Measurements from ENCODE around the gene AGAP2.
"Not testable (repeated sequence)": the region's sequence is repeated elsewhere in the genome, so short reads cannot be mapped to it uniquely, and the experiment has no call there.

AGAP2 gene

DNA sequence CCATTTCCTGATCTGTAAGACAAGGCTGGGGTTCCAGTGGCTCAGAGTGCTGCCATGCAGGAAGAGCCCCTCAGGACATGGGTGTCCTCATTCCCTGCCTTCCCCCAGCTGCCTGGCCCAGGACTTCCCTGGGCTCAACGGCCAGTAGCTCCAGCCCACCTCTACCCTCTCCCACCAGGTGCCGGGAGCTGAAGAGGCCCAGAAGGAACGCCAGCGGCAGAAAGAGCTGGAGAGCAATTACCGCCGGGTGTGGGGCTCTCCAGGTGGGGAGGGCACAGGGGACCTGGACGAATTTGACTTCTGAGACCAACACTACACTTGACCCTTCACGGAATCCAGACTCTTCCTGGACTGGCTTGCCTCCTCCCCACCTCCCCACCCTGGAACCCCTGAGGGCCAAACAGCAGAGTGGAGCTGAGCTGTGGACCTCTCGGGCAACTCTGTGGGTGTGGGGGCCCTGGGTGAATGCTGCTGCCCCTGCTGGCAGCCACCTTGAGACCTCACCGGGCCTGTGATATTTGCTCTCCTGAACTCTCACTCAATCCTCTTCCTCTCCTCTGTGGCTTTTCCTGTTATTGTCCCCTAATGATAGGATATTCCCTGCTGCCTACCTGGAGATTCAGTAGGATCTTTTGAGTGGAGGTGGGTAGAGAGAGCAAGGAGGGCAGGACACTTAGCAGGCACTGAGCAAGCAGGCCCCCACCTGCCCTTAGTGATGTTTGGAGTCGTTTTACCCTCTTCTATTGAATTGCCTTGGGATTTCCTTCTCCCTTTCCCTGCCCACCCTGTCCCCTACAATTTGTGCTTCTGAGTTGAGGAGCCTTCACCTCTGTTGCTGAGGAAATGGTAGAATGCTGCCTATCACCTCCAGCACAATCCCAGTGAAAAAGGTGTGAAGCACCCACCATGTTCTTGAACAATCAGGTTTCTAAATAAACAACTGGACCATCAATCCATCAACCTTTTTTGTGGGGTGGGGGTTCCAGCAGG lies 17.6 kb downstream of the AGAP2 start:
- DNase-seq = no peak
- Mint-ChIP-seq H3K27ac (no peak overlapping the region), H3K9me3 (no peaks in the 10 kb centered on the region), H3K4me1 (no peaks in the 10 kb centered on the region), H3K4me3 (no peak overlapping the region), H3K27me3 (no peaks in the 10 kb centered on the region), H3K36me3 (ENCODE audit: low read depth) (peaks cover 19% of the 10 kb centered on the region)
- ATAC-seq = no peak

DNA sequence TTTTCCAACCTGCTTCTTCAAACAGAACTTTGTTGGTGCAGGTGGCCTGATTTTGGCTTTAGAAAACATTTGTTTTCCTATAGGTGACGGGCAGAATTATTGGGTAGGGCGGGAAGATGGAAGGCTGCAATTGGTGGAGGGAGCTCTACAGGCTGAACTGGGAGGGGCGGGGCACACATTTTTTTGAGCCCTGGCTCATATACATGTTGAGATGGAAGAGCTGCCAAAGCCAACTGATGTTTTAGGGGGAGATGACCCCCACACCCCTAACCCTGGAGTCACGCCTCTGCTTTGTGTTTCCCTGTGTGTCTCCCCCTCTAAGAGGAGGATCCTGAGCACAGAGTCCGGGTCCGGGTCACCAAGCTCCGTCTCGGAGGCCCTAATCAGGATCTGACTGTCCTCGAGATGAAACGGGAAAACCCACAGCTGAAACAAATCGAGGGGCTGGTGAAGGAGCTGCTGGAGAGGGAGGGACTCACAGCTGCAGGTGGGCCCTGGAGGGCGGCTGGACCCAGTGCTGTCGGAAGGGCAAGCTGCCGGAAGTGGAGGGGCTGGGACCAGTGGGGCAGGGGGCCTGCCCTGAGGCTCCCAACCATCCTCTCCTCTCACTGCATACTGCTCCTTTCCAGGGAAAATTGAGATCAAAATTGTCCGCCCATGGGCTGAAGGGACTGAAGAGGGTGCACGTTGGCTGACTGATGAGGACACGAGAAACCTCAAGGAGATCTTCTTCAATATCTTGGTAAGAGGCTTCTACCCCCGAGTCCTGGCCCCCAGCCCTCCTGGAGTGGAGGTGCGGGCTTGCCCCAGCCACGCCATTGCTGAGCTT lies 18.6 kb downstream of the AGAP2 start:
- Mint-ChIP-seq H3K4me3 (no peak overlapping the region), H3K4me1 (no peaks in the 10 kb centered on the region), H3K27me3 (no peaks in the 10 kb centered on the region), H3K9me3 (no peaks in the 10 kb centered on the region), H3K36me3 (ENCODE audit: low read depth) (peaks cover 19% of the 10 kb centered on the region), H3K27ac (no peak overlapping the region)
- ATAC-seq = no peak
- no peak for DNase-seq

DNA sequence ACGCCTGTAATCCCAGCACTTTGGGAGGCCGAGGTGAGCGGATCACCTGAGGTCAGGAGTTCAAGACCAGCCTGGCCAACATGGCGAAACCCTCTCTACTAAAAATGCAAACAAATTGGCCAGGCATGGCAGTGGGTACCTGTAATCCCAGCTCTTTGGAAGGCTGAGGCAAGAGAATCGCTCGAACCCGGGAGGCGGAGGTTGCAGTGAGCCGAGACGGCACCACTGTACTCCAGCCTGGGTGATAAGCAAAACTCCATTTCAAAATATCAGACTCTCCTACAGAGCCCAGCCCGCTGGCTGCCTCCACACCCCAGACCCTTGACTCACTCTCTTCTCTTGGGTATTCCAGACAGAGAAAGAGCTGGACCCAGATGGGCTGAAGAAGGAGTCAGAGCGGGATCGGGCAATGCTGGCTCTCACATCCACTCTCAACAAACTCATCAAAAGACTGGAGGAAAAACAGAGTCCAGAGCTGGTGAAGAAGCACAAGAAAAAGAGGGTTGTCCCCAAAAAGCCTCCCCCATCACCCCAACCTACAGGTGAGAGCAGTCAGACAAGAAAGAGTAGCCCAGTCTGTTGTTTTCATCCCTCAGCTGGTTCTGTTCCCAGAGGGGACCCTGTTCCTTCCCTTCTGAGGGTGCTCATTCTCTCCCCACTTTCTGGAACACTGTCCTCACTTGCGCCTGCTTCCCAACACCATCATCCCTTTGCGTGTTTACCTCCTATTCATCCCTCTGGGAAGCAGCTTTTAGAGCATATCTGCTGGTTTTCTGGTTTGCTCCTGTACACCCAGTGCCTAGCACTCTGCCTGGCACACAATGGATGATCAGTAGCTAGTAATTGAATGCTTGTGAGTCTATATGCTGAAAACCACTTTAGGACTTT lies 19.7 kb downstream of the AGAP2 start:
- ATAC-seq = no peak
- no peaks in the 10 kb centered on the region for H3K9me3 Mint-ChIP-seq
- no peak overlapping the region for H3K27ac Mint-ChIP-seq
- H3K36me3 Mint-ChIP-seq (ENCODE audit: low read depth) = peaks cover 19% of the 10 kb centered on the region
- no peak overlapping the region for H3K4me3 Mint-ChIP-seq
- no peaks in the 10 kb centered on the region for H3K27me3 Mint-ChIP-seq
- H3K4me1 Mint-ChIP-seq = no peaks in the 10 kb centered on the region
- no peak for DNase-seq

DNA sequence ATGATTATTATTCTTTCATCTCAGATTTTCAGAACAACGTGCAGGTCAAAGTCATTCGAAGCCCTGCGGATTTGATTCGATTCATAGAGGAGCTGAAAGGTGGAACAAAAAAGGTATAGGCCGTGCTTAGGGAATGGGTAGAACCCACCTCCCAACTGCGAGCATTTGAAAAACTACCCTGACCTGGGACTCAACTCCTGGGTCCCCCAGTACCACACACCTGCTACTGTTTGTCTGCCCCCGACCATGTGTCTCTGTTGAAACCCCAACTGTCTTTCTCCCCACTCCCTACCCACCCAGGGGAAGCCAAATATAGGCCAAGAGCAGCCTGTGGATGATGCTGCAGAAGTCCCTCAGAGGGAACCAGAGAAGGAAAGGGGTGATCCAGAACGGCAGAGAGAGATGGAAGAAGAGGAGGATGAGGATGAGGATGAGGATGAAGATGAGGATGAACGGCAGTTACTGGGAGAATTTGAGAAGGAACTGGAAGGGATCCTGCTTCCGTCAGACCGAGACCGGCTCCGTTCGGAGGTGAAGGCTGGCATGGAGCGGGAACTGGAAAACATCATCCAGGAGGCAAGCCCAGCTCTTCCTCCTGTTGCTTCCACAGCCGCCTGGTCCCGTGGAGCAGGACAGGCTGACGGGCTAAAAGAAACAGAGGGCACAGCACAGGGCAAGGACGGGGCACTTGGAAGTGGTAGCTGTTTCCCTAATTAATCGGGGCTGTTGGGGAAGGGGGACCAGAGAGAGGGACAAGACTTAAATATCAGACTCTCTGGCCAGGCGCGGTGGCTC lies 20.5 kb downstream of the AGAP2 start:
- DNase-seq (no peak), ATAC-seq (no peak)
- no peak overlapping the region for H3K4me3 Mint-ChIP-seq
- H3K36me3 Mint-ChIP-seq (ENCODE audit: low read depth) = peaks cover 19% of the 10 kb centered on the region
- no peaks in the 10 kb centered on the region for H3K4me1 Mint-ChIP-seq
- H3K9me3 Mint-ChIP-seq = no peaks in the 10 kb centered on the region
- no peaks in the 10 kb centered on the region for H3K27me3 Mint-ChIP-seq
- H3K27ac Mint-ChIP-seq = no peak overlapping the region

DNA sequence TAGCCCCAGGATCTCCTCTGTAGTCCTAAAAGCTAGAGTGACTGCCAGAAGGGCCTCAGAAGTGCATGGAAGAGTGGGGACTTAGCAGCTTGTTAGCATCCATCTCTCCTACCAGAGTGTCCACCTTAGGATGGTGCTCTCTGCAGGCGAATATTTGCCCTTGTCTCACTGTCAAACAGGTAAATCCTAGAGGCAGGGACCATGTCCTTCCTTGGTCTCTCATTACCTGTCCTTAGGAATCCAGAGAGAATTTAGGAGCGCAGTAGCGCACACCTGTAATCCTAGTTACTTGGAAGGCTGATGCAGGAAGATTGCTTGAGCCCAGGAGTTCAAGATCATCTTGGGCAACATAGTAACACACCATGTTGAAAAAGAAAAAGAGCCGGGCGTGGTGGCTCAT lies 21.4 kb downstream of the AGAP2 start:
- no peak for ATAC-seq
- Mint-ChIP-seq H3K4me3 (no peak overlapping the region), H3K27me3 (no peaks in the 10 kb centered on the region), H3K9me3 (no peaks in the 10 kb centered on the region), H3K27ac (no peak overlapping the region), H3K4me1 (no peaks in the 10 kb centered on the region), H3K36me3 (ENCODE audit: low read depth) (peaks cover 20% of the 10 kb centered on the region)
- DNase-seq = no peak

DNA sequence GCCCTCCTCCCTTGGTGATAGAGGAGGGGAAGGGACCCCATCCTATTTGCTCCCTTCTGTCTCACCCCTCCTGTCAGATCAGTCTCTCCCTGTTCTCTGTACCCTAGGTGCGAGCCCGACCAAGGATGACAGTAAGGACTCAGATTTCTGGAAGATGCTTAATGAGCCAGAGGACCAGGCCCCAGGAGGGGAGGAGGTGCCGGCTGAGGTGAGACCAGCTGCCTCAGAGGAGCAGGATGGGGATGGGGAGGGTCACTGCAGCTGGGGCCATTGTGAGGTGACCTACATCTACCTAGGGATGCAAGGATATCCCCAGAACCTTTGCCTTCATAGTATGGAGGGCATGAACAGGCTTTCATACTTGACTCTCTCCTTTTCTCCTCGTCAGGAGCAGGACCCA lies 22.2 kb downstream of the AGAP2 start:
- Mint-ChIP-seq H3K27ac (no peak overlapping the region), H3K9me3 (no peaks in the 10 kb centered on the region), H3K36me3 (ENCODE audit: low read depth) (peaks cover 26% of the 10 kb centered on the region), H3K4me3 (no peak overlapping the region), H3K27me3 (no peaks in the 10 kb centered on the region), H3K4me1 (no peaks in the 10 kb centered on the region)
- ATAC-seq (no peak), DNase-seq (no peak)

DNA sequence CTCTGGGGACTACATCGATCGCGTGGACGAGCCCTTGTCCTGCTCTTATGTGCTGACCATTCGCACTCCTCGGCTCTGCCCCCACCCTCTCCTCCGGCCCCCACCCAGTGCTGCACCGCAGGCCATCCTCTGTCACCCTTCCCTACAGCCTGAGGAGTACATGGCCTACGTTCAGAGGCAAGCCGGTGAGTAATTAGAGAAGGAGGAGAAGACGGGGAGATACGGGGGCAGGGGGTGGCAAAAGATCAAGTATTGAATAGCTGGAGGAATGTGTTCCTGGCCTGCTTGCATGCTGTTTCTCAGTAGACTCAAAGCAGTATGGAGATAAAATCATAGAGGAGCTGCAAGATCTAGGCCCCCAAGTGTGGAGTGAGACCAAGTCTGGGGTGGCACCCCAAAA lies 22.8 kb downstream of the AGAP2 start:
- Mint-ChIP-seq H3K4me1 (no peaks in the 10 kb centered on the region), H3K4me3 (no peak overlapping the region), H3K36me3 (ENCODE audit: low read depth) (peaks cover 27% of the 10 kb centered on the region), H3K27ac (no peak overlapping the region), H3K27me3 (no peaks in the 10 kb centered on the region), H3K9me3 (no peaks in the 10 kb centered on the region)
- DNase-seq (no peak), ATAC-seq (no peak)

DNA sequence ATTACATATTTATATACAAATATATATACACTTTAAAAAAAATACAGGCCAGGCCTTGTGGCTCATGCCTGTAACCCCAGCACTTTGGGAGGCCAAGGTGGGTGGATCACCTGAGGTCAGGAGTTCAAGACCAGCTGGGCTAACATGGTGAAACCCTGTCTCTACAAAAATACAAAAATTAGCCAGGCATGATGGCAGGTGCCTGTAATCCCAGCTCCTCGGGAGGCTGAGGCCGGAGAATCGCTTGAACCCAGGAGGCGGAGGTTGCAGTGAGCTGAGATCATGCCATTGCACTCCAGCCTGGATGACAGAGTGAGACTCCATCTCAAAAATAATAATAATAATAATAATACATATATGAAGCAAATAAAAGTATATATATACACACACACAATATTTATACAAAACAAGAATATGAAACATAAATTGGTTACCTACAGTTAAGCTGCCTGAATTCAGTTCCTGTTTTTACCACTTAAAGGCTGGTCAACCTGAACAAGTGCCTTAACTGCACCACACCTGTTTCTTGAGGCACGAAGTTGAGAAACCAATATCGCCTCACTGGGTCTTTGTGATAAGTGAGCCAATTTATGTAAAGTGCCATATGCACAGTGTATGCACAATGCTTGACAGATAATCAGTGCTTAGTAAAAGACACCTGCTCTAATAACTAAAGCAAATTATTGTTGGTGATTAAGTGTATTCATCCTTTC lies 23.4 kb downstream of the AGAP2 start:
- H3K36me3 Mint-ChIP-seq (ENCODE audit: low read depth) = peaks cover 30% of the 10 kb centered on the region
- not testable (repeated sequence) for H3K4me3 Mint-ChIP-seq, H3K27ac Mint-ChIP-seq, ATAC-seq, H3K27me3 Mint-ChIP-seq, H3K9me3 Mint-ChIP-seq, DNase-seq, H3K4me1 Mint-ChIP-seq

DNA sequence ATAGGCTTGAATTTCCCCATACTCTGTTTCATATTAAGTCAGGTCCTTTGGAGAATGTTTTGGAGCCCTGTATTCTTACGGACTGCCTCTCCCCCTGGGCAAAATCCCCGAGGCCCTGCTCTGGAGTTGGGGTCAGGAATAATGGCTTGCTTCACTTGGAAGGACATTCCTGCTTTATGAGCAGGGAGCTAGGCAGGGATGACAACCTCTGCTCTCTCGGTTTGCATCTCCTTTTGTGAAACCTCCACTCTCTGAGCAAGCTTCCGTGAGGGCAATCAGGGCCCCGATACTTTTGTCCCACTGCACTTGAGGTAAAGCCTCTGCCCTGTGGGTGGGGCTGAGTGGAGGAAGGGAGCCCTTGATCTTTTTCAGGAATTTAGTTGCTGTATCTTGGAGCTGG lies 25.3 kb downstream of the AGAP2 start:
- H3K4me1 Mint-ChIP-seq = no peaks in the 10 kb centered on the region
- ATAC-seq = no peak
- no peaks in the 10 kb centered on the region for H3K9me3 Mint-ChIP-seq
- peaks cover 22% of the 10 kb centered on the region for H3K36me3 Mint-ChIP-seq (ENCODE audit: low read depth)
- H3K27ac Mint-ChIP-seq = no peak overlapping the region
- H3K27me3 Mint-ChIP-seq = no peaks in the 10 kb centered on the region
- DNase-seq = no peak
- H3K4me3 Mint-ChIP-seq = no peak overlapping the region

DNA sequence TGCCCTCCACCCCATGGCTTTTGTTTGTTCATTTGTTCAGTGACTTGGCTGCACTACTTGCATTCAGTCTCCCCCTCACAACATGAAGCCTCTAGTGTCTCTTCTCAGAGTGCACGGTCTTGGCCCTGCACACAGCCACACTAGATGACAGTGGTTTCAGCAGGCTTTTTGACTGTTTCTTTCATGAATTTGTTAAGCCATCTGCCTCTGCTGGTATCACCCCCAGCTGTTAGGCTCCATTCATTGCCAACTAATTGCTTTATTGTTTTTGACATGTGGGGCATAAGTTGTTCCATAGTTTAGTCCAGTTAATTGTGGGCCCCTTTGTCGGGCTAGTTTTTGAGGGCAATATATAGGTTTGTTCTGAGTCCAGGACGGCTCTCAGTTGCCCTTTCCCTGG lies 25.8 kb downstream of the AGAP2 start:
- H3K4me3 Mint-ChIP-seq = no peak overlapping the region
- H3K27me3 Mint-ChIP-seq = no peaks in the 10 kb centered on the region
- DNase-seq = no peak
- peaks cover 17% of the 10 kb centered on the region for H3K36me3 Mint-ChIP-seq (ENCODE audit: low read depth)
- no peak for ATAC-seq
- H3K27ac Mint-ChIP-seq = no peak overlapping the region
- no peaks in the 10 kb centered on the region for H3K4me1 Mint-ChIP-seq
- H3K9me3 Mint-ChIP-seq = no peaks in the 10 kb centered on the region

DNA sequence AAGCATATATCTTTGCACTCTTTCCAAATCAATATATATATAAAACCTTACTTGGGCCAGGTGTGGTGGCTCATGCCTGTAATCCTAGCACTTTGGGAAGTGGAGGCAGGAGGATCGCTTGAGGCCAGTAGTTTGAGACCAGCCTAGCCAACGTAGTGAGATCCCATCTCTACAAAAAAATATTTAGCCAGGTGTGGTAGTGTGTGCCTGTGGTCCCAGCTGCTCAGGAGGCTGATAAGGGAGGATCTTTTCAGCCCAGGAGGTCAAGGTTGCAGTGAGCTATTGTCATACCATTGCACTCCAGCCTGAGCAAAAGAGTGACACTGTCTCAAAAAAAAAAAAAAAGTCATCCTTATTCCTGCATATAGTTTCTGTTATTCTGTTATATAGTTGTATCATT lies 30.2 kb downstream of the AGAP2 start:
- ATAC-seq = no peak
- H3K9me3 Mint-ChIP-seq = peaks cover 4% of the 10 kb centered on the region
- no peaks in the 10 kb centered on the region for H3K4me1 Mint-ChIP-seq
- no peaks in the 10 kb centered on the region for H3K27me3 Mint-ChIP-seq
- H3K27ac Mint-ChIP-seq = no peak overlapping the region
- no peak overlapping the region for H3K4me3 Mint-ChIP-seq
- peaks cover 37% of the 10 kb centered on the region for H3K36me3 Mint-ChIP-seq (ENCODE audit: low read depth)
- DNase-seq = no peak

DNA sequence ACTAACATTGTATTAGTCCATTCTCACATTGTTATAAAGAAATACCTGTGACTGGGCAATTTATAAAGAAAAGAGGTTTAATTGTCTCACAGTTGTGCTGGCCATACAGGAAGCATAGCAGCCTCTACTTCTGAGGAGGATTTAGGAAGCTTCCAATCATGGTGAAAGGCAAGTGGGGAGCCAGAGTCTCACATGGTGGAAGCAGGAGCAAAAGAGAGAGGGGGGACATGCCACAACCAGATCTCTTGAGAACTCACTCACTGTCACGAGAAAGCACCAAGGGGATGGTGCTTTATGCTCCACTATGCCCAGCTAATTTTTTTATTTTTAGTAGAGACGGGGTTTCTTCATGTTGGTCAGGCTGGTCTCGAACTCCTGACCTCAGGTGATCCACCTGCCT lies 31.3 kb downstream of the AGAP2 start:
- Mint-ChIP-seq H3K36me3 (ENCODE audit: low read depth) (peaks cover 48% of the 10 kb centered on the region), H3K4me3 (no peak overlapping the region), H3K9me3 (peaks cover 12% of the 10 kb centered on the region), H3K4me1 (no peaks in the 10 kb centered on the region), H3K27me3 (no peaks in the 10 kb centered on the region), H3K27ac (no peak overlapping the region)
- no peak for ATAC-seq
- no peak for DNase-seq

DNA sequence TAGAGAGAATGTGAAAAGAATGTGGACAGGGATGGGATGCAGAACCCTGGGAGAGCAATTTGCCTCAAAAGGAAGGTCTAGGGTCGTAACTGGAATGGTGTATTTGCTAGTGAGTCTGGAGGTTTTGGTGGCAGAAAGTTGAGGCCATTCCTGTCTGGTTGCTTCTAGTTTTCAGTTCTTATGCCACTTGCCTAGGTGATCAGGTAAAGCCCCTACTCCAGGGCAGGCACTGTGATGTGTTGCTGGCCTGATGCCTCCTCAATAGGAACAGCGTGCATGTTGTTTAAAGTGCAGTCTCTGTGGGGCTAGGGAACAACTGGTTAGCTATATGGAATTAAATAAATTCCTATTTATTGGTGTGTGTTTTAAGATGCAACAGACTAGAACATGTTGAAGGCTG lies 38.2 kb downstream of the AGAP2 start:
- Mint-ChIP-seq H3K36me3 (ENCODE audit: low read depth) (peaks cover 52% of the 10 kb centered on the region), H3K4me1 (peaks cover 2% of the 10 kb centered on the region), H3K4me3 (no peak overlapping the region), H3K27me3 (no peaks in the 10 kb centered on the region), H3K27ac (no peak overlapping the region), H3K9me3 (peaks cover 12% of the 10 kb centered on the region)
- DNase-seq (no peak), ATAC-seq (no peak)

Measured in activated naive CD8-positive, alpha-beta T cell treated with anti-CD3 and anti-CD28 coated beads, Interleukin-2, amount 50 U/mL, for 24 hours (primary cell).